HepG2 (cell line): ENCODE data around the gene PRKCE.

Experiments used
- NBN ChIP-seq: fragments of 450-650 bp; conservative IDR thresholded peaks from 2 replicates; pipeline ENCODE4 v1.6.1; 2017
- SAP130 ChIP-seq: IDR thresholded peaks from 2 replicates; pipeline ENCODE4 v1.6.1; 2016; ENCODE audit warnings: low read depth
- ZNF773 ChIP-seq: sonication (generic); formaldehyde crosslinking; IDR thresholded peaks from 2 replicates; pipeline ENCODE4 v1.4.0; 2020; ENCODE audit warnings: missing genetic modification reagents, borderline replicate concordance

- TF ChIP-seq NBN: no peak
- TF ChIP-seq SAP130: no peak
- no peak for TF ChIP-seq ZNF773 (CRISPR knock-in tag)
Measured at GRCh38 chr2:46188041-46188716, 536.7 kb downstream of the PRKCE start.
